A673 (cell line): ENCODE measurements around the gene FBXO10. TPM values are rescaled to one million over a fixed set of nuclear protein-coding genes. Genes with fewer than 3 reads are reported as not detected.

Experiments
- Bru-seq: library from RNA; stranded (reverse); fragments of 400-500 nt; gene quantifications from one replicate; lab custom pipeline; 2021; lab: Mats Ljungman, UMichigan
- BruChase-seq, 2 experiments: library from RNA; stranded (reverse); fragments of 400-500 nt; gene quantifications; one replicate each; lab custom pipeline; 2021; lab: Mats Ljungman, UMichigan
- BruUV-seq: library from RNA; stranded (reverse); fragments of 400-500 nt; replicated peaks from 2 replicates; lab custom pipeline; 2021; lab: Mats Ljungman, UMichigan
- CTCF ChIA-PET: fragments of 300-600 bp; sonication (Branson Sonifier 250); formaldehyde crosslinking; loops from one replicate; lab custom pipeline; 2022; ENCODE audit warnings: antibody characterized with exemption; lab: Charles Lee
- POLR2A ChIA-PET: fragments of 300-600 bp; sonication (Branson Sonifier 250); formaldehyde crosslinking; loops from one replicate; lab custom pipeline; 2022; ENCODE audit warnings: antibody characterized with exemption; ENCODE audit not compliant: low non-redundant PET; lab: Charles Lee
- DNase-seq: peaks from one replicate; pipeline ENCODE4 v3.0.0-alpha.2; 2015; ENCODE audit warnings: low spot score
- H3K27ac ChIP-seq: fragments of 200-600 bp; sonication (generic); 2 replicates; pipeline ENCODE4 v1.5.1; 2016; ENCODE audit warnings: mixed run types, low read depth, mild to moderate bottlenecking, mixed read lengths, antibody characterized with exemption, low read length; ENCODE audit not compliant: poor library complexity, severe bottlenecking
- H3K27me3 ChIP-seq: fragments of 200-600 bp; sonication (generic); replicated peaks from 2 replicates; pipeline ENCODE4 v1.6.1; 2017; ENCODE audit warnings: mixed run types, low read depth, mild to moderate bottlenecking, mixed read lengths, antibody characterized with exemption, low read length; ENCODE audit not compliant: insufficient read depth, poor library complexity
- H3K36me3 ChIP-seq: fragments of 200-600 bp; sonication (generic); 2 replicates; pipeline ENCODE4 v1.6.1; 2016; ENCODE audit warnings: mixed run types, mild to moderate bottlenecking, mixed read lengths, antibody characterized with exemption, low read length; ENCODE audit not compliant: insufficient read depth, poor library complexity, severe bottlenecking
- H3K4me1 ChIP-seq: fragments of 200-600 bp; sonication (generic); 2 replicates; pipeline ENCODE4 v1.6.1; 2017; ENCODE audit warnings: mixed run types, mild to moderate bottlenecking, mixed read lengths, antibody characterized with exemption, low read length; ENCODE audit not compliant: insufficient read depth, poor library complexity, severe bottlenecking
- H3K4me3 ChIP-seq: fragments of 200-600 bp; sonication (generic); 2 replicates; pipeline ENCODE4 v1.5.1; 2016; ENCODE audit warnings: low read depth, mixed run types, mild to moderate bottlenecking, mixed read lengths, low read length; ENCODE audit not compliant: poor library complexity, severe bottlenecking
- H3K9me3 ChIP-seq: fragments of 200-600 bp; sonication (generic); 2 replicates; pipeline ENCODE4 v1.6.1; 2016; ENCODE audit warnings: mixed run types, low read depth, mild to moderate bottlenecking, mixed read lengths, antibody characterized with exemption, low read length; ENCODE audit not compliant: poor library complexity, severe bottlenecking
- CTCF ChIP-seq: fragments of 300-800, 200-600 bp; sonication (generic); conservative IDR thresholded peaks from 2 replicates; pipeline ENCODE4 v1.5.1; 2017; ENCODE audit warnings: low read depth, mild to moderate bottlenecking, antibody characterized with exemption, low read length, moderate library complexity, mixed read lengths
- EZH2 ChIP-seq: fragments of 200-600 bp; sonication (generic); IDR thresholded peaks from 2 replicates; pipeline ENCODE4 v1.6.1; 2017; ENCODE audit warnings: borderline replicate concordance, low read depth, mild to moderate bottlenecking, mixed read lengths, antibody characterized with exemption, low read length; ENCODE audit not compliant: poor library complexity, severe bottlenecking
- intact Hi-C: fragments of 100-400 bp; cut with micrococcal nuclease; formaldehyde crosslinking; loops from one replicate; pipeline ENCODE4 v1.10.0; 2022; ENCODE audit not compliant: unreplicated experiment
- long read RNA-seq: library from polyadenylated mRNA; stranded (forward); transcript quantifications from one replicate; pipeline ENCODE4 v2.0.0, GENCODE V29; 2022
- total RNA-seq: library from RNA; stranded (reverse); gene quantifications from 2 replicates; pipeline ENCODE4 v1.2.3, GENCODE V29; 2021

Gene FBXO10
- 14.5 and 15.0 TPM in 2 replicates for total RNA-seq
- Bru-seq, nascent RNA: percentile 64 among the genes with signal in this experiment
- percentile 65 among the genes with signal in this experiment for BruChase-seq, experiment 1, labeled RNA remaining after a 2-hour chase
- BruChase-seq, experiment 2, labeled RNA remaining after a 6-hour chase: percentile 67 among the genes with signal in this experiment
- long read RNA-seq, full-length matches to known transcripts: 1 of 7 reads
- long read RNA-seq, partial matches to known transcripts: 4 of 7 reads
- long read RNA-seq, other reads (novel, unspliced or antisense): 2 of 7 reads

GRCh38 chr9:37575921-37576721 is at the start of gene FBXO10:
FBXO10 (minus strand) TSS chr9:37576380; CDS start chr9:37541768, 34,612 bp downstream.
- Histone ChIP-seq H3K36me3 (peaks cover 6% of the 10 kb centered on the region), H3K27ac (peak within 1 kb of the TSS; percentile 87), H3K4me1 (peaks cover 19% of the 10 kb centered on the region), H3K4me3 (peak within 1 kb of the TSS; percentile 81), H3K27me3 (no peaks in the 10 kb centered on the region), H3K9me3 (no peaks in the 10 kb centered on the region)
- peak; percentile 71 for DNase-seq
- intact Hi-C loops: no loop called here
- POLR2A ChIA-PET: interaction anchor here (0.5 to 0.6 kb wide), 2 partner anchors 9 to 50 kb away, joined by 4 to 7 read pairs; no protein-coding TSS in a partner anchor
- BruUV-seq: no TSS peak
- no peak for TF ChIP-seq CTCF
- TF ChIP-seq EZH2: no peak
- CTCF ChIA-PET: interaction anchor here (0.6 kb wide), 1 partner anchor 17 kb away, joined by 3 read pairs; no protein-coding TSS in a partner anchor

- ChIA-PET POLR2A (interaction anchor here (0.6 kb wide), 1 partner anchor 49 kb away, joined by 7 read pairs; no protein-coding TSS in a partner anchor), CTCF (no interaction called here)
- no peak overlapping the region for H3K27ac ChIP-seq
- peaks cover 3% of the 10 kb centered on the region for H3K4me1 ChIP-seq
- H3K4me3 ChIP-seq: no peak overlapping the region
- no peak for DNase-seq
- H3K36me3 ChIP-seq: no peaks in the 10 kb centered on the region
- intact Hi-C loops: no loop called here
- no TSS peak for BruUV-seq
- no peak for TF ChIP-seq EZH2
- TF ChIP-seq CTCF: no peak
- H3K27me3 ChIP-seq: no peaks in the 10 kb centered on the region
- no peaks in the 10 kb centered on the region for H3K9me3 ChIP-seq
Observed at GRCh38 chr9:37625758-37626147, 49.6 kb upstream of the FBXO10 start.

- DNase-seq: no peak
- Histone ChIP-seq H3K4me1 (peaks cover 3% of the 10 kb centered on the region), H3K36me3 (no peaks in the 10 kb centered on the region), H3K4me3 (no peak overlapping the region), H3K9me3 (no peaks in the 10 kb centered on the region), H3K27me3 (no peaks in the 10 kb centered on the region), H3K27ac (no peak overlapping the region)
- ChIA-PET CTCF (no interaction called here), POLR2A (no interaction called here)
- intact Hi-C loops: no loop called here
- TF ChIP-seq EZH2: no peak
- TF ChIP-seq CTCF: no peak
- no TSS peak for BruUV-seq
Observed at GRCh38 chr9:37625036-37625757, 49.0 kb upstream of the FBXO10 start.
